Measurements from ENCODE around the gene SHMT2. TPM values are rescaled to one million over a fixed set of nuclear protein-coding genes. Genes with fewer than 3 reads are reported as not detected.

Gene SHMT2
- 260 and 298 TPM in 2 replicates for total RNA-seq

DNA sequence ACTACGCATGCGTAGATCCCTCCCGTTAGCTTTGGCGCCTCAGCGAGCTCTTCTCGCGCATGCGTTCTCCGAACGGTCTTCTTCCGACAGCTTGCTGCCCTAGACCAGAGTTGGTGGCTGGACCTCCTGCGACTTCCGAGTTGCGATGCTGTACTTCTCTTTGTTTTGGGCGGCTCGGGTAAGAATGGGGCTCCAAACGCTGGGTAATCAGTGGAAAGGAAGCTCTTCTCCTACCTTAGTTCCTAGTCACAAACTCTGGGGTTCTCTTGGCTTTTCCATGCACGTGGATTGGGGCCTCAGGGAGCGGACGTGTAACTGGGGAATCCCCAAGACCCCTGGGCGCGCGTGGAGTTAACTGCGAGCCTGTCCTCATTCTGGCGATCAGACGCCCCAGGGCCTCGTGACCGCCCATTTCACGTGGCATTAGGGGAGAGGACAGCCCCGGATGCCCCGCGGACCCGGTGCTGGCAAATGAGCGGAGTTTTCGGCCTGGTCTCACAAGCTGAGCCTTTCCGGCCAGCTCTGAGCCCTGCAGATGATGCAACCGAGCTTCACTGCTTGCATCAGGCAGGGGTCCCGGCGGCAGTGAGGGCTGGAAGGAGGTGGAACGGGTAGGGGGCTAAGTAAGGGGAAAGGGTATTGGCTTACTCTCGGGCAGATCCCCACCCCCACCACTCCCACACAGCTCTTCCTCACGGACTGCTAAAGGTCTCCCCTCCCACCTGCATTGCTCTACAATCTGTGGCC, at the start of gene SHMT2:
TSS of gene SHMT2 (plus strand) at position 78 of the 747 bp plus-strand sequence. CDS start at position 146, 68 bp downstream.

DNA sequence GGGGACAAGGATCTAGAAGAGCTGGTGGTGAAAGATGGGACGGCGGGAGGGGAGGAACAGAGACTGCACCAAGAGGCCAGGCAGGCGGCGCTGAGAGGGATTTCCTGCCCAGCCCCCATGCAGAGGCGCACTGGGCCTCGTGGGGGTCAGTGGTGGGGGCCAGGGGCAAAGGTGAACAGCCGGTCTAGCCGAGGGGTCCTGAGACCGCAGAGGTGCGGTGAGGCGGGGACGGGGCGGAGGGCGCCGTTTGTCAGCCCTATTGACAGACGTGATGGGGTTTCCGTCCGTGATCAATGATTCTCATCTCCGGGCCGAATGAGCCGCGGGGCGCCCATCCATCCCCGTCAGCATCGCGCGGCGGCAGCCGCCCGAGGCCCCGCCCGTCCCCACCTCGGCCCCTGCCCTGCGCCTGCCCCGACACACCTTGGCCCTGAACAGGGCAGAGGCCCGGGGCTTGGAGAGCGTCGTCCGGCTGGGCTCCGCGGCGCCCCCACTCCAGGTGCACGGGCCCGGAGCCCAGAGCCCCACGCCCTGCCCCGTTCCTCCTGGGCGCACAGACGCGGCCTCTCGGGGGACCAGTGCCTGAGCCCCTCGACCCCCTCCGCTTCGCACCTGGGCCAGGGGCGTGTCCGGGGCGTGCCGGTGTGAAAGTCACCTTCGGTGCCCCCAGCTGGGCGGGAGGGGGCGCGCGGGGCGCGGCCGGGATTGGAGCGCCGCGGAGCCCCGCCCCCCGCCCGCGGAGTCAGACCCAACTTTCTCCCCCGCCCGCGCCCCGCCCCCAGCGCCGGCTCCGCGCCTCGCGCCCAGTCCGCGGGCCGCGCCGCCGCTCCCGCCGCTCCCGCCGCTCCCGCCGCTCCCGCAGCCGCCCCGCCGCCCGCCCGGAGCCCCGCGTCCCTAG, 13.2 kb upstream of the SHMT2 start, which contains the start of gene NXPH4:
TSS of gene NXPH4 (plus strand) at position 781 of the 898 bp plus-strand sequence. CDS start 176 bp downstream, outside the sequence.

DNA sequence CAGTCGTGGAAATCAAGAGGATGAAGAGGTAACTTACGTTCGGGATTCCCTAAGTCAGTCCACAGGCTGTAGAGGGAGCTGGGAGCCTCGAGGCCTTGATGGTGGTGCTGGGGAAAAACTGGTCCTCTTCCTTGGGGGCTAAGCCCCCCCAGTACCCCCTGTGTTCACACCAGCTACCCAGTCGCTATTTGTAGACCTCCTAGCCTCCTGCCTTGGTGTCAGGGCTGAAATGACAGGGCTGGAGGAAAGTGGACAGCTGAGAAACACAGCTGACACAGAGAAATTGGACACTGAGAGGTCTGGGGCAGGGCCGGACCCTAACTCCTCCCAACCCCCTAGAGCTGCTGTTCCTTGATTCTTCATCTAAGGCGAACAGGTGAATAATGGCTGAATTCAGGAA, 21.4 kb downstream of the SHMT2 start, which contains the start of gene STAC3:
TSS of gene STAC3 (minus strand) at position 232 of the 400 bp plus-strand sequence. CDS start 1,551 bp downstream, outside the sequence.

Small RNA genes lying within 50 kb of the gene (small RNA-seq; reads per million reads assigned to genes)
- gene MIR1228, result 1.4 reads per million, percentile 71 among the genes with 10 or more reads in this experiment

Other genes with a start within 250 kb of the SHMT2 start
- gene ZBTB39, start 223.2 kb upstream of the SHMT2 start, total RNA-seq, result 3.7 and 5.7 TPM in 2 replicates
- gene TAC3, start 213.2 kb upstream of the SHMT2 start, total RNA-seq, result not detected in 2 replicates
- 0.73 TPM in 1 of 2 replicates, not detected in the other for gene MYO1A, start 179.6 kb upstream of the SHMT2 start, total RNA-seq
- 11.8 and 20.3 TPM in 2 replicates for gene NEMP1, start 150.9 kb upstream of the SHMT2 start, total RNA-seq
- gene NAB2, start 140.6 kb upstream of the SHMT2 start, total RNA-seq, result 52.9 and 74.3 TPM in 2 replicates
- 142 and 172 TPM in 2 replicates for gene STAT6, start 118.3 kb upstream of the SHMT2 start, total RNA-seq
- gene LRP1, start 101.2 kb upstream of the SHMT2 start, total RNA-seq, result 239 and 425 TPM in 2 replicates
- not detected in 2 replicates for gene LRP1-AS, start 82.1 kb upstream of the SHMT2 start, total RNA-seq
- 0.73 and 0.98 TPM in 2 replicates for gene NXPH4, start 12.9 kb upstream of the SHMT2 start, total RNA-seq
- 0.59 and 0.73 TPM in 2 replicates for gene STAC3, start 21.5 kb downstream of the SHMT2 start, total RNA-seq
- 14.7 and 26.4 TPM in 2 replicates for gene R3HDM2, start 201.3 kb downstream of the SHMT2 start, total RNA-seq
- under 0.01 TPM in 1 of 2 replicates, not detected in the other for gene INHBC, start 205.1 kb downstream of the SHMT2 start, total RNA-seq
- not detected in 2 replicates for gene INHBE, start 225.6 kb downstream of the SHMT2 start, total RNA-seq
- gene GLI1, start 230.1 kb downstream of the SHMT2 start, total RNA-seq, result under 0.01 and 0.78 TPM in 2 replicates